Measurements from ENCODE around the gene TPCN2. TPM values are rescaled to one million over a fixed set of nuclear protein-coding genes. Genes with fewer than 3 reads are reported as not detected.
A peak's percentile ranks its signal among the peaks of the same experiment; 100 is the strongest.

TPCN2 gene
- total RNA-seq, 2 experiments from 2014 or later, result 18.0 to 22.1 TPM

GRCh38 chr11:69051381-69052342 is 2.9 kb downstream of the TPCN2 start:
- no peaks in the 10 kb centered on the region for H3K27me3 Mint-ChIP-seq
- POLR2A ChIA-PET, result no interaction called here
- no peaks in the 10 kb centered on the region for H3K36me3 Mint-ChIP-seq (ENCODE audit: low read depth)
- no peaks in the 10 kb centered on the region for H3K9me3 Mint-ChIP-seq
- peak overlapping the region; percentile 7 for H3K4me3 Mint-ChIP-seq
- peak overlapping the region; percentile 31 for H3K27ac Mint-ChIP-seq
- H3K4me1 Mint-ChIP-seq, result peaks cover 41% of the 10 kb centered on the region
- CTCF ChIA-PET, result no interaction called here
- no peak for DNase-seq

DNA sequence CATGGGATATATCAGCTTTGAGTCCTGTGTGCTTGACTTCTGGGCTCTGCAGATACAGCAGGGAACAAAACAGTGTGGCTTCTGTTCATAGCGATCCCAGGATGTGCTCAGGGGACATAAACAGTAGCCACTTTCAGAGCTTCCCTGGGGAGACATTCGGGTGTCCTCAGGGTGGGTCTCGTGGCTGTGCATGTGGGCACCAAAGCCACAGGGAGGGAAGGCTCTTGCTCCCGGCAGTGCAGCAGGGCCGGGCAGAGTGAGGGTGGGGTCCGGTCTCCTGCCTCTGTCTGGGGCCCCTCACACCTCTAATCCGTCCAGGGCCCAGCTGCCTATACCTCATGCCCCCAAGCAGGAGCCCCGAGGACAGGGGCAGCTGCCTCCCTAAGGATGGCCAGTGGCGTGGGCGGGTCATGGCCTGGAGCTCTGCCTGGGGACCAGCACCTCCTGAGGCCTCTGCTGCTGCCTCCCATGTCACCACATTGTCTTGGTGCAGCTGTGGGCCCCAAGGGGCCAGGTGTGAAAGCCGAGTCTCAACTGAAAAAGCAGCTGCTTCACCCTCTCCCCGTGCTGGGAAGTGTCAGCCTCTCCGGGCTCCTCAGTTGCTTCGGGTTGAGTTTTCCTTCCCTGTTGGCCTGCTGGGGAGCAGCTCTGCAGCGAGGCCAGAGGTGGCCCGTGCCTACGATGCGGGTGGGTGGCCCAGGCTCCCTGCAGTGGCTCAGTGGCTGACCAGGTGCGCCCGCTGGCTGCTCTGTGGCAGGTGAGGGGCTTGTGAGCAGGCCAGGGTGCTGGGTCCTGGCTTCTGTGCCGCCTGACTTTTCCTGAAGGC is 3.8 kb downstream of the TPCN2 start:
- no peak overlapping the region for H3K27ac Mint-ChIP-seq
- ChIA-PET POLR2A (no interaction called here), CTCF (no interaction called here)
- DNase-seq, result no peak
- H3K27me3 Mint-ChIP-seq, result no peaks in the 10 kb centered on the region
- no peaks in the 10 kb centered on the region for H3K9me3 Mint-ChIP-seq
- H3K4me3 Mint-ChIP-seq, result no peak overlapping the region
- peaks cover 36% of the 10 kb centered on the region for H3K4me1 Mint-ChIP-seq
- H3K36me3 Mint-ChIP-seq (ENCODE audit: low read depth), result no peaks in the 10 kb centered on the region

DNA sequence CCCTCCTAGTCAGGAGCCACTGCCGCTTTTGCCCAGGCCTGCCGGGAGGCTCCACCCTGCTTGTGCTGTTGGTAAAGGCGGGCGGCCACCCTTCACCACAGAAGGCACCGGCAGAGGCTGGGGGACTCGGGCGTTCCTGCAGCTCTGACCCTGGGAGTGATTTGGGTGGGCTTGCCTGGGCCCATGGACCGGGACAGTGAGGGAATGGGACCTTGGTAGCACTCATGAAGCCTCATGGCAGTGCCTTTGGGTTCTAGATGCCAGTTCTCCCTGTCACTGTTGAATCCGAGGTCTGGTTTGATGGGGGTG is 4.4 kb downstream of the TPCN2 start:
- CTCF ChIA-PET, result no interaction called here
- Mint-ChIP-seq H3K27me3 (no peaks in the 10 kb centered on the region), H3K27ac (no peak overlapping the region), H3K4me1 (peaks cover 31% of the 10 kb centered on the region), H3K4me3 (no peak overlapping the region), H3K36me3 (ENCODE audit: low read depth) (no peaks in the 10 kb centered on the region), H3K9me3 (no peaks in the 10 kb centered on the region)
- POLR2A ChIA-PET, result no interaction called here
- DNase-seq, result no peak

DNA sequence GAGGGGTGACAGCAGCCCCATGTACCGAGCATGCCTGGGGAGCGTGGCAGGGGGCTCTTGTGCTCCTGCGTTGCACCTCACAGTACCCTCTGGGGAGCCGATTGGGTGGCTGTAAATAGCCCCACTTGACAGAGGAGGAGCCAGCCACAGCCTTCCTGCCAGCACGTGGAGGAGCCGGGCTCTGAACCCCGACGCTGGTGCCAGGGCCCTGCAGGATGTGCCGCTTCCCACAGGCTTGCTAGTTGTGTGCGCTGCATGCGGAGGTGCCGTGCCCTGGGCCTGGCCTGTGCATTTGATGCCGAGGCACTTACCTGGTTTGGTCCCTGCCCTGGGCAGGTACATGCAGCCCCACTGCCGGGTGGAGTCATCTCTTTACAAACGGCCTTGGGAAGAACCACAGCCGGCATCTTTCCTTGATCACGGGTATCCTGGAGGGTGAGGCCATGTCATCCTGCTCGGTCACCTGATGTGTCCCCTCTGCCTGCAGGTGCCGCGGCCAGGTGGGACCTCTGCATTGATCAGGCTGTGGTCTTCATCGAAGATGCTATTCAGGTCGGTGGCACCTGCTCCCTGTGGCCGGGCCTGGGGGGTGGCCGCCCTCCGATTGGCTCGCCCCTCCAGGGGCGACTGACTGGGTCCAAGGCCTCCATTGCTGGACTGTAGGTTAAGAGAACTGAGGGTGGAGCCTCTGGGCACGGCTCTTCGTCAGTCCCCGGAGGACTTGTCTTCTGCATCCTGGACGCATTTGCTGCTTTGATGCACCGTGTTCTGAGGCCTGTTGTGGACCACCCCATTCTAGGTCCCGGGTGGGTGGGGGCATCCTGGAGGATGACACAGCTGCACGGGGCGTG is 5.0 kb downstream of the TPCN2 start:
- Mint-ChIP-seq H3K4me3 (no peak overlapping the region), H3K9me3 (no peaks in the 10 kb centered on the region), H3K27ac (no peak overlapping the region), H3K36me3 (ENCODE audit: low read depth) (no peaks in the 10 kb centered on the region), H3K27me3 (no peaks in the 10 kb centered on the region), H3K4me1 (peaks cover 26% of the 10 kb centered on the region)
- POLR2A ChIA-PET, result no interaction called here
- no peak for DNase-seq
- CTCF ChIA-PET, result no interaction called here

DNA sequence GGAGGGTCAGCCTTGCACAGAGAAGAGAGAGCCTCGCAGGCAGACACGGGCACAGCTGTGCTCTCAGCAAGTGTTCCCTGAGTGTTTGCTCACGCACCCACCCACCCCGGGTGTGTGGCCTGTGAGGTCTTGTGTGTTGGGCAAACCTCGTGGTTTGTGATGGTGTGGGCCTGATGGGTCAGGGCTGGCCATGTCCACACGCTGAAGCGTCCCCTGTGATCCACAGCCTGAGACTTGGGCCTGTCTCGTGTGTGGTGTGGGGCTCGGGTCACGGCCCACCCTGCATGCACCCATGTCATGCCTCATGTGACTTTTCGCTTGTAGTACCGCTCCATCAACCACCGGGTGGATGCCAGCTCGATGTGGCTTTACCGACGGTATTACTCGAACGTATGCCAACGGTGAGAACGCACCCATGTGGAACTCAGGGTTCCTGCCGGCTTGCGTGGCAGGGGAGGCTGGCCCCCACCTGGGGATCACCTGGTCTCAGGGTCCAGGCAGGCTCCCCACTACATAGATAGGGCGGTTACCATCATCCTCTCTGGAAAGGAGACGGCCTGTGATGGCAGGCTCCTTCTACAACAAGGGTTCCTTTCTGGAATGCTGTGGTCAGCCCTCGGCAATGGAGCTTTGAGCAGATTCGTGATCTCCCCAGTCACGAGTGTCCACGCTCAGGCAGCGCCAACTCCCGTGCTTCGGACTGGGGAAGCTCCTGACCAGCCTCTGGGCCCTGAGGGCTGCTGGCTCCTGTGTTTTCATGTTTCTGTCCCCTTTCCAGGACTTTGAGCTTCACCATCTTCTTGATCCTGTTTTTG is 5.9 kb downstream of the TPCN2 start:
- Mint-ChIP-seq H3K4me1 (peaks cover 25% of the 10 kb centered on the region), H3K36me3 (ENCODE audit: low read depth) (no peaks in the 10 kb centered on the region), H3K4me3 (no peak overlapping the region), H3K27me3 (no peaks in the 10 kb centered on the region), H3K27ac (no peak overlapping the region), H3K9me3 (no peaks in the 10 kb centered on the region)
- no peak for DNase-seq
- ChIA-PET CTCF (interaction anchor here (0.6 kb wide), 1 partner anchor 660 kb away, joined by 3 read pairs; no protein-coding TSS in a partner anchor), POLR2A (no interaction called here)

DNA sequence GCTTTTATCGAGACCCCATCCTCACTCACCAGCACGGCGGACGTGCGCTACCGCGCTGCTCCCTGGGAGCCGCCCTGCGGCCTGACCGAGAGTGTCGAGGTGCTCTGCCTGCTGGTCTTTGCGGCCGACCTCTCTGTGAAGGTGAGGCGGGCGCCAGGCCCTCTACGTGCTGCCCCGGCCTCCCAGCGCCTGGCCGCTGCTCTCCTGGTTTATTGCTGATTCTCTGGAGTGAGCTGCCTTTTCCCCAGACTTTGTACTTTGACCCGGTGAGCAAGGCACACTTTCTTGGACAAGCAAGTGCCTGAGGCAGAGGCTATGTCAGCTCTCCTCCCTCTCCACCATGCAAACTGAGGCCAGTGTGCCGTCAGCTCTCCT is 6.5 kb downstream of the TPCN2 start:
- Mint-ChIP-seq H3K4me3 (no peak overlapping the region), H3K4me1 (peaks cover 19% of the 10 kb centered on the region), H3K27ac (no peak overlapping the region), H3K27me3 (no peaks in the 10 kb centered on the region), H3K36me3 (ENCODE audit: low read depth) (no peaks in the 10 kb centered on the region), H3K9me3 (no peaks in the 10 kb centered on the region)
- ChIA-PET CTCF (interaction anchor here (0.6 kb wide), 1 partner anchor 660 kb away, joined by 3 read pairs; no protein-coding TSS in a partner anchor), POLR2A (no interaction called here)
- no peak for DNase-seq

- CTCF ChIA-PET, result no interaction called here
- no peak for DNase-seq
- POLR2A ChIA-PET, result no interaction called here
- peak overlapping the region; percentile 2 for H3K27ac Mint-ChIP-seq
- H3K4me1 Mint-ChIP-seq, result peaks cover 14% of the 10 kb centered on the region
- H3K9me3 Mint-ChIP-seq, result no peaks in the 10 kb centered on the region
- no peaks in the 10 kb centered on the region for H3K36me3 Mint-ChIP-seq (ENCODE audit: low read depth)
- no peaks in the 10 kb centered on the region for H3K27me3 Mint-ChIP-seq
- no peak overlapping the region for H3K4me3 Mint-ChIP-seq
These were observed 7.1 kb downstream of the TPCN2 start for GRCh38 chr11:69055598-69056516.

DNA sequence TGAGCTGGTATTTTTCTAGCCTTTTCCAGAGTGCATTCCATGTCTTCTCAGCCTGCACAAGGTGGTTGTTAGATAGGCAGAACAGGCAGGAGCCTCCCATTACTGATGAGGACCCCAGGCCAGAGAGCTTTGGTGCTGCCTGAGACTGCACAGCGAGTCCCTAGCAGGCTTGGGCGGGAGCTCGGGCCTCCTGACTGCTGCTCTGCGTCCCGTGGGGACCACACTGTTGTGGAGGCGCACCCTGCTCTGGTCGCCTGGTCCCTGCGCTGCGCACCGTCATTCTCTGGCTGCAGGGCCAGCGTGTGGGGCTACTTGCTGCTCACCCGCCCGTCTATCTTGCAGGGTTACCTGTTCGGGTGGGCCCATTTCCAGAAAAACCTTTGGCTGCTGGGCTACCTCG is 8.5 kb downstream of the TPCN2 start:
- CTCF ChIA-PET, result no interaction called here
- POLR2A ChIA-PET, result no interaction called here

DNA sequence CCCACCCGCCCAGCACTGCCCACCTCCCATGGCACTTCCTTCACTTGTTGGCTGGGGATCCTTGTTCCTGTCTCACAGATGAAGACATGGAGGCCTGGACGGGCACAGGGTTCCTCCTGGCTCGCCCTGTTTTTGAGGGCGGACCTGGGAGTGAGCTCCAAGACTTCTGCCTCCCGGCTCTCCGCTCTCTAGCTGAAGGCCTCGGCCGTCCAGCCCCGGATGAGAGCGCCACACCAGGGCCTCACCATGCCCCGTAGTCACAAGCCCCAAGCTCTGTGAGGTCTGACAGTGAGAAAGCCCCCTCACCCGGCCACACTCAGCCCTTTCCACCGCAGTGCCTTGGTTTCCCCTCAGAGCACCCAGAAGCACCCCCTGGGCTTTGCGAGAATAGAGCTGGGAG is 9.1 kb downstream of the TPCN2 start:
- ChIA-PET POLR2A (no interaction called here), CTCF (interaction anchor here (0.6 kb wide), 1 partner anchor 13 kb away, joined by 3 read pairs; no protein-coding TSS in a partner anchor)
- Mint-ChIP-seq H3K36me3 (ENCODE audit: low read depth) (no peaks in the 10 kb centered on the region), H3K27me3 (no peaks in the 10 kb centered on the region), H3K9me3 (no peaks in the 10 kb centered on the region), H3K4me1 (peaks cover 3% of the 10 kb centered on the region), H3K27ac (no peak overlapping the region), H3K4me3 (no peak overlapping the region)
- no peak for DNase-seq

More for the DNA sequence above, 8.5 kb downstream of the TPCN2 start:
- Mint-ChIP-seq H3K9me3 (no peaks in the 10 kb centered on the region), H3K36me3 (ENCODE audit: low read depth) (no peaks in the 10 kb centered on the region), H3K4me1 (peaks cover 3% of the 10 kb centered on the region), H3K27me3 (no peaks in the 10 kb centered on the region), H3K27ac (no peak overlapping the region), H3K4me3 (no peak overlapping the region)
- DNase-seq, result no peak

GRCh38 chr11:69058511-69059270 is 10.0 kb downstream of the TPCN2 start:
- DNase-seq, result no peak
- no peaks in the 10 kb centered on the region for H3K9me3 Mint-ChIP-seq
- H3K27ac Mint-ChIP-seq, result peak overlapping the region; percentile 64
- H3K4me1 Mint-ChIP-seq, result peaks cover 3% of the 10 kb centered on the region
- no peaks in the 10 kb centered on the region for H3K36me3 Mint-ChIP-seq (ENCODE audit: low read depth)
- POLR2A ChIA-PET, result no interaction called here
- CTCF ChIA-PET, result interaction anchor here (0.6 kb wide), 1 partner anchor 12 kb away, joined by 3 read pairs; no protein-coding TSS in a partner anchor
- H3K4me3 Mint-ChIP-seq, result no peak overlapping the region
- no peaks in the 10 kb centered on the region for H3K27me3 Mint-ChIP-seq

- POLR2A ChIA-PET, result no interaction called here
- DNase-seq, result no peak
- H3K9me3 Mint-ChIP-seq, result no peaks in the 10 kb centered on the region
These were observed 10.7 kb downstream of the TPCN2 start for GRCh38 chr11:69059429-69059828.

More at GRCh38 chr11:69059429-69059828, 10.7 kb downstream of the TPCN2 start:
- CTCF ChIA-PET, result no interaction called here
- Mint-ChIP-seq H3K4me3 (no peak overlapping the region), H3K36me3 (ENCODE audit: low read depth) (no peaks in the 10 kb centered on the region), H3K4me1 (peaks cover 3% of the 10 kb centered on the region), H3K27me3 (no peaks in the 10 kb centered on the region), H3K27ac (no peak overlapping the region)

Measured in activated CD4-positive, alpha-beta T cell treated with anti-CD3 and anti-CD28 coated beads, Interleukin-2, amount 10 ng/mL, durations not matched to agents 7 days and 5 days (primary cell).